ENCODE data around the gene DIS3L. TPM values are rescaled to one million over a fixed set of nuclear protein-coding genes. Genes with fewer than 3 reads are reported as not detected.
"Not testable (repeated sequence)": the region's sequence is repeated elsewhere in the genome, so short reads cannot be mapped to it uniquely, and the experiment has no call there.

DIS3L gene
- total RNA-seq, 4 donors from 2014 or later: 21.9 to 35.1 (median 32.1) TPM

GRCh38 chr15:66327736-66328135 is 34.4 kb downstream of the DIS3L start:
- no peak overlapping the region for H3K27ac ChIP-seq
- peaks cover 0 to 94% of the 10 kb centered on the region in 2 donors for H3K36me3 ChIP-seq
- DNase-seq (peak in 1 of 2 donors; percentile 51), ATAC-seq (peak; percentile 30 to 87)
- intact Hi-C loops (cut with DNase I; ENCODE audit: low total_unique reads): no loop called here
- in situ Hi-C loops (cut with MboI; ENCODE audit: low sequenced_read_pairs in 4 of 4): no loop called here
- H3K9me3 ChIP-seq: no peaks in the 10 kb centered on the region
- no peaks in the 10 kb centered on the region for H3K27me3 ChIP-seq
- TF ChIP-seq, protein P1, sequence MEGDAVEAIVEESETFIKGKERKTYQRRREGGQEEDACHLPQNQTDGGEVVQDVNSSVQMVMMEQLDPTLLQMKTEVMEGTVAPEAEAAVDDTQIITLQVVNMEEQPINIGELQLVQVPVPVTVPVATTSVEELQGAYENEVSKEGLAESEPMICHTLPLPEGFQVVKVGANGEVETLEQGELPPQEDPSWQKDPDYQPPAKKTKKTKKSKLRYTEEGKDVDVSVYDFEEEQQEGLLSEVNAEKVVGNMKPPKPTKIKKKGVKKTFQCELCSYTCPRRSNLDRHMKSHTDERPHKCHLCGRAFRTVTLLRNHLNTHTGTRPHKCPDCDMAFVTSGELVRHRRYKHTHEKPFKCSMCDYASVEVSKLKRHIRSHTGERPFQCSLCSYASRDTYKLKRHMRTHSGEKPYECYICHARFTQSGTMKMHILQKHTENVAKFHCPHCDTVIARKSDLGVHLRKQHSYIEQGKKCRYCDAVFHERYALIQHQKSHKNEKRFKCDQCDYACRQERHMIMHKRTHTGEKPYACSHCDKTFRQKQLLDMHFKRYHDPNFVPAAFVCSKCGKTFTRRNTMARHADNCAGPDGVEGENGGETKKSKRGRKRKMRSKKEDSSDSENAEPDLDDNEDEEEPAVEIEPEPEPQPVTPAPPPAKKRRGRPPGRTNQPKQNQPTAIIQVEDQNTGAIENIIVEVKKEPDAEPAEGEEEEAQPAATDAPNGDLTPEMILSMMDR (IDR thresholded peaks at IDR 0.05 in 4 of 5, conservative IDR thresholded peaks at IDR 0.05 in 1 of 5): no peak
- no peak for TF ChIP-seq POLR2A (IDR thresholded peaks at IDR 0.05)
- H3K4me3 ChIP-seq: no peak overlapping the region
- no peaks in the 10 kb centered on the region for H3K4me1 ChIP-seq

DNA sequence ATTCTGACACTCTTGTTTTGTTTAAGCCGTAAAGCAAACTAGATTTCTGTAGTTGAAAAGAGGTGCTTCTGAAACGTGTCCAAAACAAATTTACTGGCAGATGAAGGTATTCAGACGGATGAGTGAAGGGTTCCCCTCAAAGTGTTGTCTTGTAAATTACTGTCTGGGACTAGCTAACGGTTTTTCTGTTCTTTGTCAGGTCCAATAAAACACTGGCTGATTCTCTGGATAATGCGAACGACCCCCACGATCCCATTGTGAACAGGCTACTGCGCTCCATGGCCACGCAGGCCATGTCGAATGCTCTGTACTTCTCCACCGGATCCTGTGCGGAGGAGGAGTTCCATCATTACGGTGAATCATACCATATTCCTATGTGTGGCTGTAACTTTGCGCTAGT is 35.4 kb downstream of the DIS3L start:
- H3K27ac ChIP-seq: no peak overlapping the region
- H3K36me3 ChIP-seq: peaks cover 0 to 94% of the 10 kb centered on the region in 2 donors

DNA sequence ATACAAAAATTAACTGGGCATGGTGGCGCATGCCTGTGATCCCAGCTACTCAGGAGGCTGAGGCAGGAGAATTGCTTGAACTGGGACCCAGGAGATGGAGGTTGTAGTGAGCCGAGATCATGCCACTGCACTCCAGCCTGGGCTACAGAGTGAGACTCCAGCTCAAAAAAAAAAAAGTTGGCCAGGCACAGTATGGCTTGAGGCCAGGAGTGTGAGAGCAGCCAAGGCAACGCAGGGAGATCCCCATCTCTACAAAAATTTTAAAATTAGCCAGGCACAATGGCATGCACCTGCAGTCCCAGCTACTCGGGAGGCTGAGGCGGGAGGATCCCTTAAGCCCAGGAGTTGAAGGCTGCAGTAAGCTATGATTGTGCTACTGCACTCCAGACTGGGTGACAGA is 55.2 kb downstream of the DIS3L start:
- H3K36me3 ChIP-seq; H3K27me3 ChIP-seq; in situ Hi-C loops (cut with MboI; ENCODE audit: low sequenced_read_pairs in 4 of 4): not testable (repeated sequence)

More for the DNA sequence above, 35.4 kb downstream of the DIS3L start:
- no peak for TF ChIP-seq POLR2A (IDR thresholded peaks at IDR 0.05)
- TF ChIP-seq, protein P1 (IDR thresholded peaks at IDR 0.05 in 4 of 5, conservative IDR thresholded peaks at IDR 0.05 in 1 of 5): no peak
- in situ Hi-C loops (cut with MboI; ENCODE audit: low sequenced_read_pairs in 4 of 4) (no loop called here), intact Hi-C loops (cut with DNase I; ENCODE audit: low total_unique reads) (no loop called here)
- Histone ChIP-seq H3K4me1 (no peaks in the 10 kb centered on the region), H3K27me3 (no peaks in the 10 kb centered on the region), H3K4me3 (no peak overlapping the region), H3K9me3 (no peaks in the 10 kb centered on the region)
- ATAC-seq: no peak
- no peak for DNase-seq

DNA sequence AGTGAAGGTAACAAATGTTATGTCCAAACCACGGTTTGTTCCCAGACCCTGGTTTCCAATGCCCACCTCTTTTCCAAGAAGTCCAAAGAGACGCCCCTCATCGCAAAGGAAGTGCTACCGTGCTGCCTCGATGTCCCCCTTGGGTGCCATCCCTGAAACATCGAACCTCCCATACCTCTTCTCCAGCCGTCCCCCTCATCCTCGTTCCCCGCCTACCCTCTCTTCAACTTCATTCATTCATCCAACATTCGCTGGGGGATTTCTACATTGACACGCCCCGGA is 62.6 kb downstream of the DIS3L start:
- H3K36me3 ChIP-seq: peaks cover 0 to 9% of the 10 kb centered on the region in 2 donors
- no peak for DNase-seq
- H3K27ac ChIP-seq: peak overlapping the region; percentile 76 to 80 (median 79)
- intact Hi-C loops (cut with DNase I; ENCODE audit: low total_unique reads) (loop anchor here (1.0 to 10.0 kb wide), 2 partner anchors 30 to 139 kb away; partner anchors contain the start of genes MAP2K1 and SNAPC5), in situ Hi-C loops (cut with MboI; ENCODE audit: low sequenced_read_pairs in 4 of 4) (no loop called here)
- H3K9me3 ChIP-seq: no peaks in the 10 kb centered on the region
- peaks cover 0 to 5% of the 10 kb centered on the region in 2 donors for H3K4me1 ChIP-seq
- H3K27me3 ChIP-seq: no peaks in the 10 kb centered on the region
- ATAC-seq: no peak
- peak overlapping the region; percentile 71 to 82 (median 77) for H3K4me3 ChIP-seq
- TF ChIP-seq, protein P1 (IDR thresholded peaks at IDR 0.05 in 4 of 5, conservative IDR thresholded peaks at IDR 0.05 in 1 of 5): no peak
- no peak for TF ChIP-seq POLR2A (IDR thresholded peaks at IDR 0.05)

More for the DNA sequence above, 55.2 kb downstream of the DIS3L start:
- H3K4me3 ChIP-seq; DNase-seq; H3K9me3 ChIP-seq; H3K27ac ChIP-seq; intact Hi-C loops (cut with DNase I; ENCODE audit: low total_unique reads); ATAC-seq; H3K4me1 ChIP-seq: not testable (repeated sequence)

DNA sequence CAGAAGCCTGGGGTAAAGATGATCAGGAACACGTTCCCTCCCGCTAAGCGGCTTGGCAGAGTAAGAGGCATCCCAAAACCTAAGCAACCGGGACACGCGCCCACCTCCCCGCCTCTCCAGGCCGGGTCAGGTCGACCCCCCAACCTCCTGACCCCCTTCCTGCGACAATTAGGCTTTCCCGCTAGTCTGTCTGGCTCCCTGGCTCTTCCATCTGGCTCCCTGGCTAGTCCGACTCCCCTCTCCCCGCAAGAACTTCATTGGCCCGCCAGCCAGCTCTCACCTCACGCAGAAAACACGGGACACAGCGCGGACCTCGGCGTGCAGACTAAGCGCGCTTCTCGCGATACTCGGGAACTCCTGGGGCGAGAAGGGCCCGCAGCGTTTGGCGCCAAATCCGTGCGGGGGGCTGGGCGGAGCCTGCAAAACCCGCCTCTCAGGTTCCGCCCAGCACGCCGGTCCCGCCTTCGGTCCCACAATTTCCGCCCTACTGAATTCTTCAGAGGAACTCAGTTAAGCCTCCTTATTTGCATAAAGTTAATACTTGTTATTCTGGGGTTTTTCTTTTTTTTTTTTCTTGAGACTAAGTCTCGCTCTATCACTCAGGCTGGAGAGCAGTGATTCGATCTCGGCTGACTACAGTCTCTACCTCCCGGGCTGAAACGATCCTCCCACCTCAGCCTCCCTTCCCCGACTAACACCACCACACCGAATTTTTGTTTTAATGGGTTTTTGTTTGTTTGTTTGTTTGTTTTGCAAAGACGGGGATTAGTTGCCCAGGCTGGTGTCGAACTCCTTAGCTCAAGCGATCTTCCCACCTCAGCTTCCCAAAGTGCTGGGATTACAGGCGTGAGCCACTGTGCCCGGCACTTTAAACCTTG is 63.2 kb downstream of the DIS3L start, which contains the start of gene TIPIN:
Gene TIPIN, minus strand, starts transcription at position 327 of the 878 bp plus-strand sequence. CDS start 3,738 bp downstream, outside the sequence.
- ATAC-seq (peak; percentile 95 to 98), DNase-seq (peak; percentile 83 to 90)
- in situ Hi-C loops (cut with MboI; ENCODE audit: low sequenced_read_pairs in 4 of 4): no loop called here
- TF ChIP-seq, protein P1 (IDR thresholded peaks at IDR 0.05 in 4 of 5, conservative IDR thresholded peaks at IDR 0.05 in 1 of 5): no peak
- peak in 1 of 2 donors; percentile 11 for TF ChIP-seq POLR2A (IDR thresholded peaks at IDR 0.05)
- Histone ChIP-seq H3K27me3 (no peaks in the 10 kb centered on the region), H3K27ac (peak within 1 kb of the TSS; percentile 76 to 80 (median 79)), H3K4me3 (peak within 1 kb of the TSS; percentile 71 to 82 (median 77)), H3K4me1 (peaks cover 0 to 5% of the 10 kb centered on the region in 2 donors), H3K36me3 (peaks cover 0 to 9% of the 10 kb centered on the region in 2 donors), H3K9me3 (no peaks in the 10 kb centered on the region)
- intact Hi-C loops (cut with DNase I; ENCODE audit: low total_unique reads): loop anchor here (1.0 to 10.0 kb wide), 2 partner anchors 30 to 138 kb away; partner anchors contain the start of genes MAP2K1 and SNAPC5
